NT2/D1 (cell line): Measurements from ENCODE around the gene BPI.

Experiments
- SUZ12 ChIP-seq: IDR thresholded peaks from 2 replicates; pipeline ENCODE4 v1.6.1; 2011; ENCODE audit not compliant: insufficient read length, insufficient read depth; ENCODE audit errors: extremely low read depth
- YY1 ChIP-seq: IDR thresholded peaks from 2 replicates; pipeline ENCODE4 v1.6.1; 2011; ENCODE audit not compliant: insufficient read length, insufficient read depth
- ZNF274 ChIP-seq: IDR thresholded peaks from 2 replicates; pipeline ENCODE4 v1.6.1; 2011; ENCODE audit warnings: mild to moderate bottlenecking, low read depth, low read length

DNA sequence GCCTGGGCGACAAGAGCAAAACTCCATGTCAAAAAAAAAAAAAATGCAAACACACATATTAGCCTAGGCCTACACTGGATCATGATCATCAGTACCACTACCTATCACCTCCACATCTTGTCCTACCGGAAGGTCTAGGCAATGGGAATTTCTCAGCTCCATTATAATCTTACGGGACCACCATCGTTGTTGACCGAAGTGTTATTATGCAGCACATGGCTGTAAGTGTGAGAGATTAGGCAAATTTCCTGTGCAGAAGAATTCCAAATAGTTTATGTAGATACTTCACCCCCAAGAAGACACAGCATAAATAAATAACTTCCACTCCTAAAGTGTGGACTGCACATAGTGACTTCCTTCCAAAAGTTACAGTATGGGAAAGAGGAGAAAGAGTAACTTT is 26.7 kb upstream of the BPI start:
- TF ChIP-seq SUZ12 = no peak
- TF ChIP-seq ZNF274 = no peak
- TF ChIP-seq YY1 = no peak
